GM18907 (cell line): Measurements from ENCODE around the gene TUB.

Source experiments
- ATAC-seq: cut with Tn5 transposase; IDR thresholded peaks from one replicate; pipeline ENCODE4 v1.9.1; 2021; ENCODE audit warnings: mild to moderate bottlenecking, moderate library complexity; ENCODE audit not compliant: unreplicated experiment

TUB gene

DNA sequence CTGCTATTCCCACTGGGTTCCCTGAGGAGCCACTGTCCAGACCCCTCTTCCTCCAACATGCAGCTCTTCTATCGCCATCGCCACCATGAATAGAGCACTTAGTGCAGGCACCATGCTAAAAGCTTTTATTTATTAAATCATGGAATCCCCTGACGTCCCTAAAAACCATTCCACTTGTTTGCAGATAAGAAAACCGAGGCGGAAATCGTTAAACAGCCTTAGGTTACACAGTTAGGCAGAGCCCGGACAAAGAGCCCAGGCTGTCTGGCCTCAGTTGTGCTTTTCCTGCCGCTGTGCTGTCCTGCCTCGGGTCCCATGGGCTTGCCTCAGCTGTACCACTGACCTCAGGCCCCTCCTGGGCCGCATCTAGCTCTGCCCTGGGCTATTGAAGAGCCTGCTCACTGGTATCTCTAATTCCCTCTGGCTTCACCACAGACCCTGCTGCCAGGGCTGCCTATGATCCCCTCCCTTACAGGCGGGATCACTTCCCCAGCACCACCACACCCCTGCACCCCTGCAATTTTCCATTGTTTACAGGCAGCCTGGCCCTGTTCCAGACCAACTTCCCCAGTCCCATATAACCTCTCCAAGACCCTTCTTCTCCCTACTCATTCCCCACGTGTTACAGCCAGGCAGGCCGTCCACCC, 13.0 kb upstream of the TUB start:
- ATAC-seq: no peak

DNA sequence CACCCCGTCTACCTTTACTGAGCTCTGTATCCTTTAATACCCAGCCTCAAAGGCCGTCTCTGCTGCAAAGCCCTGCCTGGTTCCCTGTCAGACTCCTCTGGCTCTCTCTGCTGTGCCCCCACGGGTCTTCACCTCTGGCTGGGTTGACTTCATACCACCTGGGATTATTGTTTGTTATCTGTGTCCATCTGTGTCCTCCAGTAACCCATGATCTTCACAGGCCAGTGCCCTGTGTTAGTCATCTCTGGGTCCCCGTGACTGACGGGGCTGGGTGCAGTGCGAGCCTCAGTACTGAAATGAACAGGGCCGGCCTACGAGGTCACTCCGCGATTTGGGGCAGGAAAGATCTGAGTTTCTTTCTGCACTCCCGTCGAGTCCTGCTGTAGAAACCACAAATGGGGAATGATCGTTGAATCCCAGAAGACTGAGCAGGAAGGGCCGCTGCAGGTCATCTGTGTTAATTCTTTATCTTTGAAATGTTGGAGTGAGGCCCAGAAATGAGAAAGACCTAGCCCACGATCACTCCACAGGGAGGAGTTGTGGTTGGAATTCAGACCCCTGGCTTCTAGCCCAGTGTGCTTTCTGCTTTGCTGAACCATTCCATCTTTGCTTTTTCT, 12.3 kb upstream of the TUB start:
- no peak for ATAC-seq

DNA sequence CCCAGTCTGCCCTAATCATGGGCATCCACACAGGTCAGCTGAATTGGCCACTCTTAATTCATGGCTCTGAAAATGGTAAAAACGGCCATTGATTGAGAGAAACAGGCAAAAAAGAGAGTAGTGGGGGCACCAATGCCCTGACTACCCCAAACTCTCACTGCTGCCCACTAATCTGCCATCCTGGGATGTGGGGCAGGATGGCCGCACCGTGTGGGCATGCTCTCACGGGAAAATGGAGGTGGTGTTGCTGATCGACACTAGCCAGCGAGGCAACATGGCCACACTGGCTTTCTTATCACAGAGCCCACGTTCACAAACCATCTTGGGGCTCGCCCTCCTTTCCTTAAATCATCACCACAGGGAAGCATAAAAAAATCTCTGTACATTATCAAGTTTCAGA, 11.2 kb upstream of the TUB start:
- ATAC-seq: no peak

DNA sequence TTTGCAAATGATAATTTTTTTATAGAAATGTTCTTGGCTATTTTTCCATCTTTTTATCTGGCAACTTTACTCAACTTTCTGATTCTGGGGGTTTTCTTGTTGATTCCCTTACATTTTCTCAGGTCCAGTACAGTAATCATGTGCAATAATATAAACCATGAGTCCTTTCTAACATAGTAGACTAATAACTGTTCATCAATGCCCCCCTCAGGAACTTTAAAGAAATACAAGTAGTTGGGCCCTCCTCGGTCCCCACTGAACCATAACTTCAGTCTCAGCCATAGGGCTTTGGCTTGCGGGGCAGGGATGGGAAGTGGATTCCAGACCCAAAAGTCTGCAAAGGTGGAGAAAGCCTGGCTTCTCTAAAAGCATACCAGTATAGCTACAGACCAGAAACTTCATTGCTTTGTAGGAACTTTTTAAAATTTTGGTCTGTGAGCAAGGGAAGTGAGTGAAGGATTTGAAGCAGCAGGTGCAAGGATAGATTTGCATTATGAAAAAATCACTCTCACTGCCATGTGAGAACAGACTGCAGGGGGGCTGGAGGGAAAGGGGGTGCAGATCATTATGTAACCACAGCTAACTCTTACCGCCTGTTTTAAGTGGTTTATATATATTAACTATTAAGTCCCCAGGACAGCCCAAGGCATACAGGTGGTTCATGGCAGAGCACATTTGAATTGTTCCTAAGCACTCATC, 10.4 kb upstream of the TUB start:
- no peak for ATAC-seq

DNA sequence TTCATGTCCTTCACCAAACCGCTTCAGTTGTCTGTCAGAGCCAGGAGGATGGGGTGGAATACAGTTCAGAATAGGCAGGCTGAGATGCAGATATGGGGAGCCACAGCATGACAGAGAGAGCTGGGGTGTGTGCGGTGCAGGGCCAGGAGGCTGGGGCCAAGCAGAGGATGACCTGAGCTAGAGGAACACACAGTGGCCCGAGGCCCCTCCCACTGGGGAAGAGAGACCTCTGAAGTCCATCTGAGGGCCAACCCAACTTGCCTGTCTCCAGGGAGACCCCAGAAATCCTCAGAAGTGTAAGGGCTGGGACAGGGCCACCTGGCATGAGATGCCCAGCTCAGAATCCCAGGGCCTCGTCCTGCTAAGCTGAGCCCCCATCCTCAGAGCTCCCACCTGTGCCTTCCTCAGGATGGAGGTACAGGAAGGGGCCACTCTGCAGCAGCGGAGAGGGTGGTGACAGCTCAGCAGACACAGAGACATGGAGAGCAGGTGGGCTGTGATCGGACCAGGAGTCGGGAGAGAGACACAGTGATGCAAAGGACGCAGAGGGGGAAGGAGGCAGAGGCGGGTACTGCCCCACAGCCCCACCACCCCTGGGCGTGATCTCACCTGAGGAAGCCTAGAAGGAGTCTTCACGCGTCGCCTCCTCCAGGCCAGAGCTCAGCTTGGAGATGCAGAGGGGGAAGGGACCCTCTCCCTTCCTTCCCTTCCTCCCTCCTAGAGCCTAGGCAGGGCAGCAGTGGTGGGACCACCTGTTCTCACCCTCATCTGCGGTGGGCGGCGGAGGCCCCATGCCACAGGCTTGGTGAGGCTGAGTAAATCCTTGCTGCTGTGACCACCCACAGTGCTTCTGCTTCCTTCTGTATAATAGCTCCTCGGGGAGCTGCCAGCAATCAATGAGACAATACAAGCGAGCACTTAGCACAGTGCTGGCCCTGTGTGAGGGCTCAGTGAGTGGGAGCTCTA, 9.1 kb upstream of the TUB start:
- ATAC-seq: no peak

DNA sequence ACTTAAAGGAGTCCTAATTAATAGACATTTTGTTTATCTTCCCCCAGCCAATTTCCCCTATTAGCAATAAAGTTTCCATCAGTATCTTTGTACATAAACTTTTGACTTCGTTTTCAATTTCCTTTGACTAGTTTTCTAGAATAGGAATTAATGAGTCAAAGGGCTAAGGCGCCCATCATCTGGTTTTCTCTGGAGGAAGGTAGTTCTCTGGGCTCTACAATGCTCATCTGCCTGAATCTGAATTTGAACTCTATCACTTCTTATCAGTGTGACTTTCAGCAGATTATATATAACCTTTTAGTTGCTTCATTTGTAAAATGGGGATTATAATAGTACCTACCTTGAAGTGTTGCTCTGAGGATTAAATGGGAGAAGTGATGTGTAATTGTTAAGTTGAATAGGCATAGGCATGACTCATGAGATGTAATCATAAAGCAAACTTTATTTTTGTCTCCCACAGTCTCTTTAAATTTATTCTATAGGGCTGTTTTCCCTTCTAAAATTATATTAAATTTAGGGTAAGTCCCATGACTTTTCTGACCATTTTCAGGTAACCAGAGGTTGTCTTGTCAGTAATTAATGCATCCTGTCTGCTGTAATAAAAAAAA, 5.8 kb upstream of the TUB start:
- ATAC-seq: no peak

DNA sequence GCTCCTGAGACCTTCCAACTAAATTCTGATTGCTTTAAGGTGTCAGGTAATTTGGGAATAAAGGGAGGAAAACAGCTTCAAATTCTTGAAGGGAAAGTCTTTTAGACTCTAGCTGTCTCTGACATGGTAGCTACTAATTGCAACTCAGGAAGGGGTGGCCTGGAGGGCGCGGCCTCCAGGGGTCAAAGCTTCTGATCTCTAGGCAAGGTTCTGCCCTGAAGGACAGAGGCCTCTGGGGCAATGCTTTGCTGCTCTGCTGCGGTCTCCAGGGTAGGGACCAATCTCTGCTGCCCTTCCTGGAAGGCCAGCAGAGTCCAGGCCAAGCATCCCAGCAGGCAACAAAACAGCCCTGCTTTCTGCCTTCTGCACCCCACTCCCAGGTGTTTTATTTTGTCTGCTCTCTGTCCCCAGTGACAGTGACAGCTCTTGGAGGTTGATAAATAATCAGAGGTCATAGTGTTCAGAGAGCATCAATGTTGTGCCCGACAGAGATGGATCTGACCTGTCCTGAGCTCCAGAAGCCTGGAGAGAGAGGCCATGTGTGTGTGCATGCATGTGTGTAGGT, 1.8 kb upstream of the TUB start:
- no peak for ATAC-seq

DNA sequence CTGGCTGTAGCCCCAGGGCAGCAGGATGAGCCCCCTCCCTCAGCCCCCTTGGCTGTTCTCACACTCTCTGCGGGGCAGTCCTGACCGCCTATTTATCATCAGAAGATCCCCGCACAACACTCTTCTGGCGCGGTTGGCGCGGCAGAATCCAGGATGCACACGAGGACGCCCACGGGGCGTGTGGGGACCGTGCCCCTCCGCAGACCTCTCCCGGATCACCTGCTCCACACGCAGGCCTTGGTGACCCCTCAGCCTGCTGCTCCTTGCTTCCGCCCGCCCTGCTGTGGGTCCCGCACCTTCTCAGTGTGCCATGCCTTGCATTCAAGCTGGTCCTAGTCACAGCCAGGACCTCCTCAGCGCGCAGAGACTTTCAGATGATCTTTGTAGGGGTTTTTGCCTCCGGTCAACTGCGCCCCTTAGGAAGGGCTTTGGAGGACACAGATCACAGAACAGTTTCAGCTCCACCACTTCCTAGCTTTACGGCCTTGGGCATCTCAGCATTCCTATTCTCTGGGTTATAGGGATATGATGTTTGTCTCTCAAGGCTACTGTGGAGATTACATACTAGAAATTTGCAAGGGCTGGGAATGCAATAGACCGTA, 841 bp upstream of the TUB start:
- ATAC-seq: no peak

DNA sequence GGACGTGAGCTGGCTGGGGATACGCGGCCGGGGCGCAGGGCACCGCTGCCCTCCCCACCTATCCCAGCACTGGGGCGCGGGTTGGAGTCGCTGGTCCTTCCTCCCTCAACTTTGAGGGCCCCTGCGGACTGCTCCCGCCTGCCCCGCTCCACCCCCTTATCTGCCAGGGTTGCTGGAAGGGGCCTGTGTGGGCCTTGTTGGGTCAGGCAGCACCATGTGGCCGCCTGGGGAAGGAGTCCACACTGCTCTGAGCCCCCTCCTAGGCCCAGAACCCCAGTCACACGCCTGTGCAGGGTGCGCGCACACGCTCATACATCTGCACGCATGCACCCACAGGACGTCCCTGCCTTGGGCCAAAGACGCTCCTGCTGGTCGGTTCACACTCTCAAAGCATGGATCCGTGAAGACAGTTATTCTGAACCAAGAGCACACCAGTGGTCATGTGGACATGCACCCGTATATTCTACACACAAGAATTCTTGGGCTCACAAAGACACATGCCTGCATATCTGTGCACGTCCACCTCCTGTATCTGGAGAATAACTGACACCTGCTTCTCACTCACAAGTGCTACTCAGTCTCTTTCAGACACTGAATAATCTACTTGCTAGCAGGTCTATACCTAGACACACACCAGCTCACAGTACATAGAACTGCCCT, 710 bp downstream of the TUB start:
- no peak for ATAC-seq

DNA sequence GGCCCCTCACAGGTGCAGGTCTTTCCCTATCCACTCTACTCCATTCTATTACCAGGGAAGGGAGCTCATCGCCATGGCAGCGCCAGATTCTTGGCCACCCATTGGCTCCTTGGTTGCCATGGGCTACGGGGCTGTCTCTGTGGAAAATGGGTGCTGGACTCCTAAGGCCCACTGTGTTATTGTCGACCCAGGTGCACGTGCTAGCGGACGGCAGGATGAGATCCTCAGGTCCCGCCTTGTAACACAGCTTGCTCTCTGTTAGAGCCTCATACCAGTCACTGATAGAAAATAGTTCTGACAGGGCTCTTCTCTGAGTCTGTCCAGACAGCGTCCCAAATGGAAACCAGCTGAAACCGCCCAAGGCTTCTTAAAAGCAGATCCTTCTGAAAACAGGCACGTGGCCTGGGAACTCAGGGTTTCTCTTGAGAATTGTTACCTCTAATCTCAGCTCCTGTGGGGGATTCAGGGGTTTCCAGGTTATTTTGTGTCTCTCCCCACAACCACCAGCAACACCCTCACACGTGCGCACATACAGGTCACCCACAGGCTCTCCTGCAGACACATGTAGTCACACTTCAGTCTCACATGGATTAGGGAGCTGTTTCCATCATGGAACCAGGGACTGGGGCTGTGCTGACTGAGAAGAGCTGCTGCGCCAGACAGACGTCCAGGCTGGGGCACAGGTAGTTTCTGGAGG, 1.5 kb downstream of the TUB start:
- ATAC-seq: no peak

DNA sequence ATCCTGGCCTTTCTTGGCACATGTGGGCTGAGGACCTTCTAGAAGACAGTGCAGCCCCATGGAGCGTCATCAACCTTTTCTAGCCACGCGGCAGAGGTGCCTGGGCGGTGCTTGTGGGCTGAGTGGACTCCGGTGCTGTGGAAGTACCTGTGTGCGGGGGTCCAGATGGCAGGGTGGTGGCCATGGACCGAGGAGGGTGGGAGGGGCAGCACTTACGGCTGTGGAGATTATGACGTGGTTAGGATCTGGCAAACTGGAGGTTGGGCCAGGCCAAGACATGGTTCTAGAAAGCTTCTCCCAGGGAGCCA, 2.0 kb downstream of the TUB start:
- ATAC-seq: no peak

DNA sequence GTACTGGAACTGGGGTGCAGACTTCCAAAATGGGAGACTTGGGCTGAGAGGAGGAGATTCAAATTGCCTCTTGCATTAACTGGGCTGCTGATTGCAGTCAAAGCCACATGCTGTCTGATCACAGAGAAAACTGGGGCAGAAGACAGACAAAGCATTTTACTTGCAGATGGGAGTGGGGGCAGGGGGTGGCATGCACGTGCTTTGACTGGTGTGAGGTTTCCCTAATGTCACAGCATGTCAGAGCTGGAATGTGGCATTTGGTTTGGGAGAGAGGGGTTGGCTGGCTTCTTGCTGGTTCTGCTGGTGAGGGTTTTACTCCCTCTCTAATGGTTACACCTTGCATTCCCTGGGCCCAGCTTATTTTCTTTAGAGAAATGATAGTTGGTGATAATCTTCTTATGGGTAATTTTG, 2.9 kb downstream of the TUB start:
- ATAC-seq: no peak

DNA sequence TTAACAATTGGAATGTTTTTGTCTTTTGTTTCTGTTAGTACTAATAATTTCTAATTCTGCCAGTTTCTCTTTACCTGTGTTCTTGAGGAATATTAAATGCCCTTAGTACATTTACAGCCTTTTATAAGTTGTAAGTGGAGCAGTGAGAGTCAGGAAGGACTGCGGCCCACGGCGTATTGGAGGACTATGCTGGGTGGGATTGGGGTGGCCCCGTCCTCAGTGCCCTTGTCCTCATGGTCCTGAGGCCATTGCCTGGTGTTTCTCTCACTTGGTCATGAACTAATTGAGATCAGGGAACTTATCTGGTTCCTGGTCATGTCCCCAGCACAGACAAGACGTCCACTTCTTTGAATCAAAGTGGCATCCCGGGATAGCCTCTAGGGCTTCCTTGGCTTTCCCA, 3.3 kb downstream of the TUB start:
- no peak for ATAC-seq

DNA sequence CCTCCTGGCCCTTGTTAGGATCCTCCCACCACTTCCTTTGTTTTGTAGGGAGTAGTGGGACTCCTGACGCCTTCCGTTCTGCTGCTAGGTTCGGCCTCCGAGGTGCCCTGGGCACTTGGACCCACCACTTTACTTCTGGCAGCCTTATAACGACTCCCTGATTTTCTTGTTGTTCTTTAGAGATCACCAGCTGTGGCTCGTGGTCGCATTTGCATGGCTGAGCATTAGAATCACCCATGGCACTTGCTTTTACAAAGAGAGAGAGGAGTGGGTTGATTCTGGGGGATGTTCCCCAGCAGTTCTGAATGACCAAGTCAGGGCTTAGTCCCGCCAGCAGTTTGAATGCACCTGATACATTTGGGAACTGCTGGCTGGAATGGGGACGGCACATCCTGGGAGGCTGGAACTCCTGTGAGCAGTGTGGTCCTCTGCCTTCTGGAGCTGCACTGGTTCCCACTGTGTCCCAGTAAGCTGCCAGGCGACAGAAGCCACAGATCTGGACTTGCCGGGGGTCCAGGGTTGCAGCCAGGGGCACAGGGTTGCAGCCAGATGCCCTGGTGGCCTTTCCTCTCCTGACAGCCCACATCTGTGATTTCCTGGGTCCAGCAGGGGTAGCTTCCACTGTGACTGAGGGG, 4.1 kb downstream of the TUB start:
- no peak for ATAC-seq

DNA sequence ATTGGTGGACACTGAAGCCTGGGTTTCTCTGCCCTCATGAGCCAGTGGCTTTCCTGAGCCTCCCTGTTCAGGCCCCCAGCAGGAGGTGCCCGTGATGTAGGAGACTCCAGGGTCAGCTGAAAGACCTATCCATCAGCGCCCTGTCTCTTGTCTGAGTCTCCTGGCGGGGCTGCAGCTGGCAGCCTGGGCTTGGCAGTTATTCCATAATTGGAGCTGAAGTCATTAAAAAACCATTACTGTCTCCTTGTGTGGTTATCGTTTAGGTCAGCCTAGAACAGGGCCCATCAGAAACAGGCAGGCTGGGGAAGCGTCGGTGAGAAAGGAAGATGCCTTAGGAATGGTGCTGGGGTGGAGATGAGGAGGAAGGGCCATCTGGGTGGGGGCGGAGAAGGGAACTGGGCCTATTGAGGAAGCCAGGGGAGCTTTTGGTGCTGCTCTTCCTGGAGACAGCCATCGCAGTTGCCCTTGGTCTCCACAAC, 5.0 kb downstream of the TUB start:
- no peak for ATAC-seq

DNA sequence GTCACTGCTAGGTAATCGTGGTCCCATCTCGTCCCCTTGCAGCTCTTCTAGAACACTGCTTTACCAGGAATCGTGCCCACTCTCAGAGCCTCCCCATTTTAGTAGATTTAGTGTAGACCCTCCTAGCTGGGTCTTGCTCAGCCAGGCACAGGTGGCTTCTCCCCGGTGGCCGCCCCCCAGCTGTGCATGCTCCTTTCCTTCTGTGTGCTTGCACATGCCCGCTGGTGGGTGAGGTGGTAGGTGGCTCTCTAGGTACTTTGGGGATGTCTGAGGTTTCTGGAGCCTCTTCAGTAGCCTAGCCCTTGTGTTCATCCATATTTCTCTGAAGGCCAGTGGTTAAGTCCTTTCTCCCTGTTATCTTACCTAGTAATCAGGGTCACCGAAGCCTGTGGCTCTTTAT, 5.6 kb downstream of the TUB start:
- ATAC-seq: no peak

DNA sequence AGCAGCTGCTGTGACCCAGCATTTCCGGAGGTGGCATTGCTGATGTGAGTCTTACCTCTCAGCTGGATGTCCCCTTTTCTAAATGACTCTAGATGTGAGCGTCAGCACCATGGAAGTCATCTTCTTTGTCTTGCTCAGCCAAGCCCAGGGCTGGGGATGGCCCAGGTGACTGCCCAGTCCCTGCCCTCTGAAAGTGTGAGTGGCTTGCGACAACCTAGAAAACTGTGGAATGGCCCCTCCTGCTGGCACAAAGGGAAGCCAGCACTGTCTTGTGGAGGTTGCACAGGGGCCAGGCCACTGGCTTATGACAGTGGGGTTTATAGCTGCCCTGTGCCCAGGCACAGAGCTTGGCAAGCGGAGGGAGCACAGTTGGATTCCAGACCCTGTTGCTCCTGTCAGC, 6.2 kb downstream of the TUB start:
- no peak for ATAC-seq

DNA sequence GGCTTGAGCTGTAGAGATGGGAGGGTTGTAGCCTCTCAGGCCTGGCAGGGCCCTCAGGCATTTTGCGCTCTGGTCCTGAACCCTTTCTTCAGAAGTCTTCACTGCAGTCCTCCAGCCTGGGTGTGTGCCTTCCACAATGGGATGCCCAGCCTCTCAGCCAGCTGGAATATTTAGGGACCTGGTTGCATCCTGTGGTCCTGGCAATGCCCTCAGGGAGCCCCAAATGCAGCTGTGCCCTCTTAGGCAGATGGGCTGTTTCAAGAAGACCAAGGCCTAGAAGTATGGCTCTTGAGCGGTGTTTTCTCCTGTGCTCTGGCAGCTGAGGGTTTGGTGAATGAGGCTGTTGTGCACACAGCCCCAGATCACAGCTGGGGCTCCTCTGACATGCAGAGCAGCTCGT, 6.7 kb downstream of the TUB start:
- ATAC-seq: no peak
